ENCODE results near the gene IKBIP. TPM values are rescaled to one million over a fixed set of nuclear protein-coding genes. Genes with fewer than 3 reads are reported as not detected.

Gene IKBIP
- total and polyA plus RNA-seq, 9 of the 15 experiments (the other 6 are each of a cell fraction or from before 2014, with no cell fraction given), result 3.3 to 19.5 (median 14.9) TPM

- TF ChIP-seq, protein P1, sequence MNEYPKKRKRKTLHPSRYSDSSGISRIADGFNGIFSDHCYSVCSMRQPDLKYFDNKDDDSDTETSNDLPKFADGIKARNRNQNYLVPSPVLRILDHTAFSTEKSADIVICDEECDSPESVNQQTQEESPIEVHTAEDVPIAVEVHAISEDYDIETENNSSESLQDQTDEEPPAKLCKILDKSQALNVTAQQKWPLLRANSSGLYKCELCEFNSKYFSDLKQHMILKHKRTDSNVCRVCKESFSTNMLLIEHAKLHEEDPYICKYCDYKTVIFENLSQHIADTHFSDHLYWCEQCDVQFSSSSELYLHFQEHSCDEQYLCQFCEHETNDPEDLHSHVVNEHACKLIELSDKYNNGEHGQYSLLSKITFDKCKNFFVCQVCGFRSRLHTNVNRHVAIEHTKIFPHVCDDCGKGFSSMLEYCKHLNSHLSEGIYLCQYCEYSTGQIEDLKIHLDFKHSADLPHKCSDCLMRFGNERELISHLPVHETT (CRISPR knock-in tag; conservative IDR thresholded peaks at IDR 0.05 in 1 of 2, IDR thresholded peaks at IDR 0.05 in 1 of 2), result no peak
- TF ChIP-seq SAFB2 (IDR thresholded peaks at IDR 0.05; ENCODE audit: borderline replicate concordance, low read depth, low read length, severe bottlenecking), result no peak
- no peak for TF ChIP-seq ZNF431 (CRISPR knock-in tag; IDR thresholded peaks at IDR 0.05)
- peak; percentile 63 for TF ChIP-seq HMGN3 (IDR thresholded peaks at IDR 0.05; ENCODE audit: borderline replicate concordance, extremely low read depth, insufficient read length, low read depth, low read length)
- no peak for TF ChIP-seq FOXA3 (CRISPR knock-in tag; conservative IDR thresholded peaks at IDR 0.05 in 1 of 2, IDR thresholded peaks at IDR 0.05 in 1 of 2)
- no peak for TF ChIP-seq ARID3B (CRISPR knock-in tag; IDR thresholded peaks at IDR 0.05; ENCODE audit: borderline replicate concordance)
- TF ChIP-seq EZH2 (IDR thresholded peaks at IDR 0.05; ENCODE audit: borderline replicate concordance, low read depth, low read length), result no peak
- no peak for TF ChIP-seq ZNF407 (IDR thresholded peaks at IDR 0.05; ENCODE audit: low read depth)
- TF ChIP-seq, protein P2, sequence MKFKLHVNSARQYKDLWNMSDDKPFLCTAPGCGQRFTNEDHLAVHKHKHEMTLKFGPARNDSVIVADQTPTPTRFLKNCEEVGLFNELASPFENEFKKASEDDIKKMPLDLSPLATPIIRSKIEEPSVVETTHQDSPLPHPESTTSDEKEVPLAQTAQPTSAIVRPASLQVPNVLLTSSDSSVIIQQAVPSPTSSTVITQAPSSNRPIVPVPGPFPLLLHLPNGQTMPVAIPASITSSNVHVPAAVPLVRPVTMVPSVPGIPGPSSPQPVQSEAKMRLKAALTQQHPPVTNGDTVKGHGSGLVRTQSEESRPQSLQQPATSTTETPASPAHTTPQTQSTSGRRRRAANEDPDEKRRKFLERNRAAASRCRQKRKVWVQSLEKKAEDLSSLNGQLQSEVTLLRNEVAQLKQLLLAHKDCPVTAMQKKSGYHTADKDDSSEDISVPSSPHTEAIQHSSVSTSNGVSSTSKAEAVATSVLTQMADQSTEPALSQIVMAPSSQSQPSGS (CRISPR knock-in tag; IDR thresholded peaks at IDR 0.05), result no peak
- no peak for TF ChIP-seq ADNP (tag; IDR thresholded peaks at IDR 0.05)
- 0 out of 2 replicates have a peak, but pooled peaks have one; percentile 39 for TF ChIP-seq BRD4 (IDR thresholded peaks at IDR 0.05)
- TF ChIP-seq CREBBP (IDR thresholded peaks at IDR 0.05; ENCODE audit: low read depth, low read length), result no peak
- TF ChIP-seq ZNF551 (CRISPR knock-in tag; IDR thresholded peaks at IDR 0.05), result no peak
- no peak for TF ChIP-seq NR2F6 (CRISPR knock-in tag; IDR thresholded peaks at IDR 0.05)
These were observed 51.1 kb downstream of the IKBIP start, which contains the start of gene SLC25A3 (continued) for GRCh38 chr12:98593351-98594049.

All from K562 (cell line).